Ureter (tissue), 1 donor: ENCODE results near the gene OR2D3. TPM values are rescaled to one million over a fixed set of nuclear protein-coding genes. Genes with fewer than 3 reads are reported as not detected.
"Not testable (repeated sequence)": the region's sequence is repeated elsewhere in the genome, so short reads cannot be mapped to it uniquely, and the experiment has no call there.

ENCODE experiments used
- DNase-seq: peaks from one replicate; pipeline ENCODE4 v3.0.0-alpha.2; 2020; ENCODE audit warnings: low spot score
- total RNA-seq: library from RNA; stranded (reverse); gene quantifications from one replicate; pipeline ENCODE4 v1.2.4, GENCODE V29; 2023
- donor health status: DM: yes; HTN: yes; CAD: no.

OR2D3 gene, protein sequence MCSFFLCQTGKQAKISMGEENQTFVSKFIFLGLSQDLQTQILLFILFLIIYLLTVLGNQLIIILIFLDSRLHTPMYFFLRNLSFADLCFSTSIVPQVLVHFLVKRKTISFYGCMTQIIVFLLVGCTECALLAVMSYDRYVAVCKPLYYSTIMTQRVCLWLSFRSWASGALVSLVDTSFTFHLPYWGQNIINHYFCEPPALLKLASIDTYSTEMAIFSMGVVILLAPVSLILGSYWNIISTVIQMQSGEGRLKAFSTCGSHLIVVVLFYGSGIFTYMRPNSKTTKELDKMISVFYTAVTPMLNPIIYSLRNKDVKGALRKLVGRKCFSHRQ
- not detected for total RNA-seq

DNA sequence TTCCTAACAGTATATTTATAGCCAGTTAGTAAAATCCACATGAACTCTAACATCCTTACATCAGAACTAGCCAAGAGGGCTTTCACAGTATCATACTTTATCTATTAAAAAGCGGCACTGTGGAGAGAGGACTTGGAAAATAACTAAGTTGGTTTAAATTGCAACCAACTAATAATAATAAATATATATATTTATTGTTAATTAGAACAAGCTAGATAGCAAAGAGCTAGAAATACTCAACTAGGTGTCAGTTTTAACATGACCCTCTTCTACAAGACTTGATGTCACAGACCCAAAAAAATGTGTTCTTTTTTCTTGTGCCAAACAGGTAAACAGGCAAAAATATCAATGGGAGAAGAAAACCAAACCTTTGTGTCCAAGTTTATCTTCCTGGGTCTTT is at the start of gene OR2D3:
OR2D3 (plus strand) TSS at position 301 of the 400 bp plus-strand sequence; CDS start at position 301, 0 bp downstream.
- DNase-seq: no peak

DNA sequence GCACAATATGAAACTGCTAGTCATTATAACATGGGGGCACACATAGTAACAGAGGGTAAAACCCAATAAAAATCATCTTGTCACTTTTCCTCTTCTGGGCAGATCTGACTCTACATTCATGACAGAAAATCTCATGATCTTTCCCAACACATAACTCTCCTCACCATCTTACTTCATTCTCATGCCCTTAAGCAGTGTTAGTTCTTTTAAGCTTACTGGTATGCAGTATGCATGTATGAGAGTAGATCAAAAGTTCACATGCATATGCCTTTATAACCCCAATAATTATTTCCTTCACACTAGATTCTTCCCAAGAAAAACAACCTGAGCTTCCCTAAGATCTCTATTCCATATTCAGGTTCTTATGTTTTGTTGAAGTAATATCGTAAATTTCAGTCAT is 49.5 kb upstream of the OR2D3 start:
- DNase-seq: no peak

DNA sequence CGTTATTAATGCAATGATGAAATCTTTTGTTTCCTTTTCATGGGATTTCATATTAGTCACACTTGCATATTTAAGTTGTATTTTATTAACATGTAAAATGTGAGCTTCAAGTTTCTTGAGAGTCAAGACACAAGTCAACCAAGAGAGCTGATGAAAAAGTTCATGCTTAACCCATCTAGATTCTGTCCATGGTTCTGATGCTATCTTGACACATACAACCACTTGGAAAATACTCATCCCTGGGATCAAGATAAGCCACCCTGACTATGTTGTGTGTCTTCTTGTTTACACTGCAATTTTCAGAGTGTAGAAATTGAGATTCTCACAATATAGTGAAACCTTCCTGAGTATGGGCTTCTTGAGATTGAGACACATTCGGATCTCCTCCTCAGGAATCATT is 45.0 kb upstream of the OR2D3 start:
- DNase-seq: no peak

DNA sequence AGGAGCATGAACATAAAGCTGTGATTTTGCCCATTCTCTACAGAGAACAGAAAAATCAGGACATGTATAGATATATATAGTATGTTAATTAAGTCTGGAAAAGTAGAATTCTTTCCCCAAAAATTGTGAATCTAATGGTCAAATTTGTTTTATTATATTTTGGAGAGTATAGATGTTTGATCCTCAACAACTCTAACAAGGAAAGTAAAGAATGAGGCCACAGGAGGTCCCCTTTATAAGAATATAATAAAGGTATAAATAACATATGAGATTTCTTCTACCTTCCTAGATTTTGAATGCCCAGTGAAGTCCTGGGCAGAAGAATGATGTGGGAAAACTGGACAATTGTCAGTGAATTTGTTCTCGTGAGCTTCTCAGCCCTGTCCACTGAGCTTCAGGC is 44.5 kb upstream of the OR2D3 start, which contains the start of gene OR10A4:
OR10A4 (plus strand) TSS at position 301 of the 400 bp plus-strand sequence; CDS start at position 324, 23 bp downstream.
- no peak for DNase-seq

DNA sequence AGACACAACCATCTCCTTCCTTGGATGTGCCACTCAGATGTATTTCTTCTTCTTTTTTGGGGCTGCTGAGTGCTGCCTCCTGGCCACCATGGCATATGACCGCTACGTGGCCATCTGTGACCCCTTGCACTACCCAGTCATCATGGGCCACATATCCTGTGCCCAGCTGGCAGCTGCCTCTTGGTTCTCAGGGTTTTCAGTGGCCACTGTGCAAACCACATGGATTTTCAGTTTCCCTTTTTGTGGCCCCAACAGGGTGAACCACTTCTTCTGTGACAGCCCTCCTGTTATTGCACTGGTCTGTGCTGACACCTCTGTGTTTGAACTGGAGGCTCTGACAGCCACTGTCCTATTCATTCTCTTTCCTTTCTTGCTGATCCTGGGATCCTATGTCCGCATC is 43.9 kb upstream of the OR2D3 start:
- DNase-seq: no peak

DNA sequence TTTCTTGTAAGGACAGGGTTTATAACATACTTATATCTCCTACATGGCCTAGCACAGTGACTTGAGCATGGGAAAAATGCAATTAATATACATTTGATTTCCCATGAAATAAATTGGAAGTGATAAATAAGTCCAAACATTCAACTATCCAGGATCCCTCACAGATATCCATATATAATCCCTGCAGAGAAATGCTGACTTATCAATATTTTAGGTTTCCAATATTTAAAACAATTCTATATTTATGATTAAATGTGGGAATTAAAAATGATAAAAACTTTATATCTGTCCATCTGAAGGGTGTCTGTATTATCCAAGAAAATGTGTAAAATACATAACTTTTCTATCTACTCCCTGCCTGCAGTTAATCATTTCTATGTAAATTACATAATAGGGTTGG is 38.1 kb upstream of the OR2D3 start:
- DNase-seq: no peak

DNA sequence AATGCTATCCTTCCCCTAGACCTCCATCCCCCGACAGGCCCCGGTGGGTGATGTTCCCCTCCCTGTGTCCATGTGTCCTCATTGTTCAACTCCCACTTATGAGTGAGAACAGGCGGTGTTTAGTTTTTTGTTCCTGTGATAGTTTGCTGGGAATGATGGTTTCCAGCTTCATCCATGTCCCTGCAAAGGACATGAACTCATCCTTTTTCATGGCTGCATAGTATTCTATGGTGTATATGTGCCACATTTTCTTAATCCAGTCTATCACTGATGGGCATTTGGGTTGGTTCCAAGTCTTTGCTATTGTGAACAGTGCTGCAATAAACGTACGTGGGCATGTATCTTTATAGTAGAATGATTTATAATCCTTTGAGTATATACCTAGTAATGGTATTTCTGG is 33.1 kb upstream of the OR2D3 start:
- not testable (repeated sequence) for DNase-seq

DNA sequence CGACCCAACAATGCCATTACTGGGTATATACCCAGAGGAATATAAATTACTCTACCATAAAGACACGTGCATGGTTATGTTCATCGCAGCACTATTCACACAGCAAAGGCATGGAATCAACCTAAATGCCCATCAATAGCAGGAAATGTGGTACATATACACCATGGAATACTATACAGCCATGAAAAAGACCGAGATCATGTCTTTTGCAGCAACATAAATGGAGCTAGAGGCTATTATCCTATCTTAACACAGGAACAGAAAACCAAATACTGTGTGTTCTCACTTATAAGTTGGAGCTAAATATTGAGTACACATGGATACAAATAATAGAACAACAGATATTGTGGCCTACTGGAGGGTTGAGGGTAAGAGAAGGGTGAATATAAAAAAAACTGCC is 32.0 kb upstream of the OR2D3 start:
- DNase-seq: no peak

DNA sequence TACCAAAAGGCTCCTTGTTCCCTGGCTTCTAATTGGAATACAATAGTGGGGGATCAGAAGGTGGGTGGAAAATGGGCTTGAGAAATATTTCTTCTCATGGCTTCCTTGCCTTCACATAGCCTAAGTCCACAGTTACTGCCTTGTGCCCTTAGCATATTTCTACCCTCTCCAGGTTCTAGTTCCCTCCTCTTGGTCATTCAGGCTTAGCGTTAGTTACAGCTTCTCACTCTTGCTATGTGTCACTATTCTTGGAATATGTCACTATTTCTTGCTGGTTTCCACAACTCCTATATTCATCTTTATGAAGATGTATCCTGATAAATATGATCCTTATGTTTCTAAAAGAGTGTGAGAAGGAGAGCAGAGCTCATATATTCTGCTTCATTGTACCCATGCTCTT is 31.0 kb upstream of the OR2D3 start:
- no peak for DNase-seq

DNA sequence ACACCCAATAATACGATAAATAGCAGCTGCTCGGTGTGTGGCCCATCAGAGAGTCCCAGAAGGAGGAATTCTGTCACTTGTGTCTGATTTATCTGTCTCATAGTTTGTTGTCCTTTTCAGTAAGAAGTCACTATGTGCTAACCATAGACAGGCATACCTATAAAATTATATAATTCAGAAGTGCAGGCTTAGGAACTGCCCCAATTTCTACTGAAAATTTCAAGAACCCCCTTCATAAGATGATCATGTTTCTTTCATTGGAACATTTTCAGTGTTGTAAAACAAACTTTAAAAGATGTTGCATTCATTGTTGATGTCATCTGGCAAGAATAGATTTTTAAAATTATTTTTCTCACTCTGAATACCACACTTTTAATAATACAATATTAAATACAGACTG is 28.4 kb upstream of the OR2D3 start, which contains the start of gene OR2D2:
OR2D2 (minus strand) TSS at position 101 of the 400 bp plus-strand sequence; CDS start at position 101, 0 bp downstream.
- no peak for DNase-seq

DNA sequence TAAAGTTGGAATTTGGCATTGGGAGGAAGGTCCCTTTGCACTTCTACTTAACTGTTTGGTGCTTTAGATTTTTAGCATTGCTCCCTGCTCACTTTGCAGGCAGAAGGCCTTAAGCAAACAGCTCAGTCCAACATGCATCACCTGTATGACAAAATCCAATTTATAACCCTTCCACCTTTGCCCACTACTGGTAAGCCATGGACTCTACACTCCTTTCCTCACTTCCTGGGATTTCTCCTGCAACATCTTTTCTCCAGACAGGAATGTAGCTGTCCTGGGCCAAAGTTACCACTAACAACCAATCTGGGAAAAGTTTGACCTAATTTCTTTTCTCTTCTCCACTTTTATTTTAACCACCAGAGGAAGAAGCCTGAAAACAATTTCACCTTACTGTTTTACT is 26.7 kb upstream of the OR2D3 start:
- no peak for DNase-seq

DNA sequence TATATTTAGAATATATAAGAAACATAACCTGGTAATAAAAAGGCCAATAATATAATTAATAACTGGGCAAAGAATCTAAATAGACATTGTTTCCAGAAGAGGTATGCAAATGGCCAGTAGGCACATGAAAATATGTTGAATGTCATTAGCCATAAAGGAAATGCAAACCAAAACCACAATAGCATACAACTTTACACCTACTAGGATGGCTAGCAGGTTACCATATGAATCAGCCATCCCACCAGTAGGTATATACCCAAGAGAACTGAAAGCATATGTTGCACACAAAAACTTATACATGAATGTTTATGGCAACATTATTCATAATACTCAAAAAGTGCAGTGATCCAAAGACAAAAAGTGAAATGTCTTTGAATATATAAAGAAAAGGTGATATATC is 25.8 kb upstream of the OR2D3 start:
- DNase-seq: no peak

DNA sequence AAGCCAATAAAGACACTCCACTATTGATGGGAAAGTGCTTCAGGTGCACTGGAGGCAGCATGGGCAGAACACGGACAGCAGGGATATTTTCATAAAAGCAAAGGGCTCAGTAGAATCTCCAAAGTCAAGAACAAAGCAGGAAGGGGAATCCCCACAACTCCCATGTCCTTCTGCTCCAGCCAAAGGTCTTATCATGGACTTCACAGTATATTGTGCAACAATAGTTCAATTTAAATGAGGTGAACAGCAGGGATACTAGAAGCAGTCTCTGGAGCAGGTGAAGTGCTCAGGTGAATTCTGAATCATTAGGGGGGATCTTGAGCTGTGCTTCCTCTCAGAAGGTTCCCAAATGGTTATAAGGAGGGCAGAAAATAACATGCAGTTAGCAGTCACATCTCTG is 21.9 kb upstream of the OR2D3 start:
- DNase-seq: no peak

DNA sequence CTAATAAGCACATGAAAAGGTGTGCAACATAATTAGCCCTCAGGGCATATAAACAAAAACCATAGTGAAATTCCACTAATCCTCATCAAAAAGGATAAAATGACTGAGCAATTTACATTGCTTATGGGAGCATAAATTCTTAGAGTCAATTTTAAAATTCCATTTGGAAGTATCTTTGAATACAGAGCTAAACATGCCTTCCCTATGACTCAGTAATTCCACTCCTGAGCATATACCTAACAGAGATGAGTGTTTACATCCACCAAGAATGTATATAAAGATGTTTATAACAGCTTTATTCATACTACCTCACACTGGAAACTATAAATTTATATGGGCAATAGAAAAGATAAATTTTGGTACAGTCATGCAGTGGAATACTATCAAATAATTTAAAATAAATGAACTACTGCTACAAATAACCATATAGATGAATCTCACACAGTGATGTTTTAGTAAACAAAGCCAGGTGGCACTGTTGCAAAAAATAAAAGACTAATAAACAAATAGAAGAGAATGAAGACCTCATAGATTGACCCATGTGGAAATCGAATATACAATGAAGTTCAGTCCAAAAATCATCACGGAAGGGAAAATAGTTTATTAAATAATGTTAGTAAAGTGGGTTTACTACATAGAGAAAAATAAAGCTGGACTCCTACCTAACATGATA is 20.3 kb upstream of the OR2D3 start:
- no peak for DNase-seq

DNA sequence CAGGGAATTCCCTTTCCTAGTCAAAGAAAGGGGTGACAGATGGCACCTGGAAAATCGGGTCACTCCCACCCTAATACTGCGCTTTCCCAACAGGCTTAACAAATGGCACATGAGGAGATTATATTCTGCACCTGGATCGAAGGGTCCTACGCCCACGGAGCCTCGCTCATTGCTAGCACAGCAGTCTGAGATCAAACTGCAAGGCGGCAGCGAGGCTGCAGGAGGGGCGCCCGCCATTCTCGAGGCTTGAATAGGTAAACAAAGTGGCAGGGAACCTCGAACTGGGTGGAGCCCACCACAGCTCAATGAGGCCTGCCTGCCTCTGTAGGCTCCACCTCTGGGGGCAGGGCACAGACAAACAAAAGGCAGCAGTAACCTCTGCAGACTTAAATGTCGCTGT is 16.0 kb upstream of the OR2D3 start:
- not testable (repeated sequence) for DNase-seq

DNA sequence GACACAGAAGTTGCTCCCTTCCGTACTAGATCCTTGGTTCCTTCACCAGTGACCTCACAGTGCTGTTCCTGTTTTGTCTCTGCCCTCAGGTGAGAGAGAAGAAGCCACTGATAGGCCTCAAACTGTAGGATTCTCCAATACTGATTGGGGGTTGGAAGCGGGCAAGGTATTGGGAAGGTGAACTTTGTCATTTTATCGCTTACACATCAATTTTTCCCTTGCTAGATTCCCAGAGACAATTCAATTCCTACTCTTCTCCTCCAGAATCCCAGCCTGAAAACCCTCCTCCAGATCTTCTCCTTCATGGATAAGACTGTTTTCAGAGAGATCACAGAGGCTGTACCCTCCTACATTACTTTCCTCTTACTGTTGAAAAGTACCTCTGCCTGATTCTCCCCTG is 9.4 kb upstream of the OR2D3 start:
- no peak for DNase-seq

DNA sequence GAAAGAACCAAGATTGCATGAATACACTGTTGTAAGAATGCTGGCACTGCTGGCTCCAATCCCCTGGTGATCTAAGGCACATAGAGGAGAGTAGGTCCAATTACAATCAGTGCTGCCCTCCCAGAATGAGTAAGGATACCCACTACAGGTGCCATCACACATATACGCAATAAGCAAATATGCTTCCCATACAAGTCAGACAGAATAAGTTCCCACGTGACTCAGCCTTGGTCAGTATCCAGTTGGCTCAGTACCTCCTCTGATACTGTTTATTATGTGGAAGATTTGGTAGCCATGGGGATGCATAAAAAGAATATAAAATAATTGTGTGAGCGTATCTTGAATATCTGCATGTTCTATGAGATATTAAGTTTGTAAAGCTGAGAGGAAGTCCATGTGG is 8.9 kb upstream of the OR2D3 start:
- DNase-seq: no peak

DNA sequence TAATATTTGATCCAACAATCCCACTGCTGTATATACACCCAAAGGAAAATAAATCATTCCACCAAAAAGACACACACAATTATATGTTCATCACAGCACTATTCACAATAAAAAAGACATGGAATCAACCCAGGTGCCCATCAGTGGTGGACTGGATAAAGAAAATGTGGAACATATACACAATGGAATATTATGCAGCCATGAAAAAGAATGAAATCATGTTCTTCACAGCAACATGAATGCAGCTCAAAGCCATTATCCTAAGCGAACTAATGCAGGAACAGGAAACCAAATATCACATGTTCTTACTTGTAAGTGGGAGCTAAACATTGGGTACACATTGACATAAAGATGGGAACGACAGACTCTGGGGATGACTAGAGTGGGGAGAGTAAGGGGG is 1.1 kb upstream of the OR2D3 start:
- DNase-seq: no peak

DNA sequence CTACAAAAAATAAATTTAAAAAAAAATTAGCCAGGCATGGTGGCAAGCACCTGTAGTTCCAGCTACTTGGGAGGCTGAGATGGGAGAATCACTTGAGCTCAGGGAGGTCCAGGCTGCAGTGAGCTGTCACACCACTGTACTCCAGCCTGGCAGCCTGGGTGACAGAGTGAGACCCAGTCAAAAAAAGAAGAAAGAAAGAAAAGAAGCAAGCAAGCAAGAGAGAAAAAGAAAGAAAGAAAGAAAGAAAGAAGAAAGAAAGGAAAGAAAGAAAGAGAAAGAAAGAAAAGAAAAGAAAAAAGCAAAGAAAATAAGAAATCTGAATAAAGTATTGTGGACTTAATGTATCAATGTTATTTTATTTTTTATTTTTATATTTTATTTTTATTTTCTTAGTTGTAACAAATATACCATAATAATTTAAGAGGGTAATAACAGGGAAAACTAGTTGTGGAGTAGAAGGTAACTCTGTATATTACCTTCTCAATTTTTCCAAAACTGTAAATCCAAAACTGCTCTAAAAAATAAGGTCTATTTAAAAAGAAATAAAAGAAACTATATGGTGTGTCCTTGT is 4.3 kb downstream of the OR2D3 start:
- DNase-seq: no peak

DNA sequence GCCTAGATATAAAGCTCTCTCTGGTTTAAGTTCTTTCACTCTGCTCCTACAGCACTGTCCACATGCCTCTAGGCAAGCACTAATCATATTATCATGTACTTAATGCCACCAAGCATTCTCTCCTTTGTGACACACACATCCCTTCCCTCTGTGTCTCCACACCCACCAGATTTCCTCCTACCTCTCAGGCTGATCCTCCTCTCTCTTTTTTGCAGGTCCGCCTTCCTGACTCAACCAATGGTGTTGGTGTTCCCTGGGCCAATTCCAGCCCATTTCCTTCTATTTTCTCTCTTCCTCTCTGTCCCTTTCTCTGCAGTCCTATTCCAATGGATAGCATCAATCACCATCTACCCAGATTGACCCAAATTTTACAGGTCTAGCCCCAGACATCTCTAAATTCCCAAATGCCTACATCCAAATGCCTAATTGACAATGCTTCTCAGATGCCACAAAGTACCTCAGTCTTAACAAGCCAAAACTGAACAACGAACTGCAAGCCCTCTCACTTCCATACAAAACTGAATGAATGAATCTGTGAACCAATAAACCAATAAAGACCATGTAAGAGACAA is 4.9 kb downstream of the OR2D3 start:
- DNase-seq: no peak

DNA sequence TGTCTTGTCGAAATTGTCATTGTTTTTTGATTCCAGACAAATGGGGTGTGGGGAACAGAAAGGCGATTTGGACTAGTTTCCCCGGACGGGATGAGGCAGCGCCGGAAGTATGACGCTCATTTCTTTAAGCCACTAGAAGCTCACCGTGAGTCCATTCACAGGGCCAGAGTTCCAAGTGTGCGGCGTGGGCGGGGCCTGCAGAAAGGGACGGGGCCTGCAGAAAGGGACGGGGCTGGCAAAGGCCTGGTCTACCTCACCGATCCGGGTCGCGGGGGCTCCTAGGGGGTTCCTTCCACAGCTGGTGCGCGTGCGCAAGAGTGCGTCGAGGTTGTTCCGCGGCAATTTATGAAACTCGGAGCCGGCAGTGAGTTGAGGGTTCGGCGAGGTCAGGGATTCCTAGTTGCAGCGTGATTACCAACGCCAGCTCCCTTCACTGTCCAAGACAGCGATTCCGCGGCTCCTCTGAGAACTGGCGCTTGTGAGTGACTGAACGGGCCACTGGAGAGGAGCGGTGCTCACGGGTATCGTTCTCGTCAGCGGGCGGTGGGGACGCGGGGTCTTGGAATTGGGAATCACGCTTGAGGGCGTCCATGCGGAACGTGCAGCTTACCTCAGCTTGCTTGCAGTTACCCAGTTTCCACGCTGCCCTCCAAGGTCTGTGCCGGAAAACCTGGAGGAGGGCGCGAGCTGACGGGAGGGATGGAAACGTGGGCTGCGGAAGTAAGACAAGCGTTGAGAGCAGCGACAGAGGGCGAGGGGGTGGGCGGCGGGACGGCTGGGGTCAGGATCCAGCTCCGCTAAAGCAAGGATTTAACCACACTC is 5.6 kb downstream of the OR2D3 start, which contains the start of gene ZNF215:
ZNF215 (plus strand) TSS at position 219 of the 822 bp plus-strand sequence. CDS start 5,847 bp downstream, outside the sequence.
- DNase-seq: peak; percentile 79
